ENCODE data around the gene CIT. TPM values are rescaled to one million over a fixed set of nuclear protein-coding genes. Genes with fewer than 3 reads are reported as not detected.

The CIT gene
- total RNA-seq, 1 donor from 2014 or later: 4.4 TPM

Other genes starting within 250 kb of the CIT start
- 19.9 and 23.0 TPM in 2 replicates for gene PRKAB1, start 209.2 kb downstream of the CIT start, total RNA-seq
- 0.05 TPM in 1 of 2 replicates, not detected in the other for gene BICDL1, start 111.9 kb upstream of the CIT start, total RNA-seq
- 42.0 and 51.6 TPM in 2 replicates for gene RAB35, start 239.4 kb upstream of the CIT start, total RNA-seq